Neural cell (in vitro differentiated cells): ENCODE measurements around the gene IFT122. TPM values are rescaled to one million over a fixed set of nuclear protein-coding genes. Genes with fewer than 3 reads are reported as not detected.

Experiments used
- H2AFZ ChIP-seq: fragments of 200-600, 300-800 bp; sonication (generic), shearing (Covaris generic); 2 replicates; pipeline ENCODE4 v1.6.0; 2014; ENCODE audit warnings: low read depth, mild to moderate bottlenecking, antibody characterized with exemption, low read length, moderate library complexity
- H3F3A ChIP-seq: fragments of 200-600 bp; shearing (Covaris generic); 2 replicates; pipeline ENCODE4 v1.6.1; 2016; ENCODE audit warnings: mild to moderate bottlenecking, moderate library complexity, mixed read lengths, antibody characterized with exemption, low read length; ENCODE audit not compliant: insufficient read depth, poor library complexity, severe bottlenecking
- H3K27ac ChIP-seq: fragments of 200-600, 300-800 bp; sonication (generic), shearing (Covaris generic); 2 replicates; pipeline ENCODE4 v1.5.1; 2014; ENCODE audit warnings: mild to moderate bottlenecking, low read length, moderate library complexity
- H3K27me3 ChIP-seq: fragments of 300-800, 200-600 bp; sonication (generic), shearing (Covaris generic); 2 replicates; pipeline ENCODE4 v1.6.0; 2014; ENCODE audit warnings: mild to moderate bottlenecking, low read depth, low read length, moderate library complexity; ENCODE audit not compliant: insufficient read depth
- H3K36me3 ChIP-seq: fragments of 300-800, 200-600 bp; sonication (generic), shearing (Covaris generic); 2 replicates; pipeline ENCODE4 v1.5.1; 2014; ENCODE audit warnings: mild to moderate bottlenecking, antibody characterized with exemption, low read length, moderate library complexity; ENCODE audit not compliant: insufficient read depth
- H3K4me2 ChIP-seq: fragments of 300-800, 200-600 bp; sonication (generic), shearing (Covaris generic); 2 replicates; pipeline ENCODE4 v1.6.0; 2014; ENCODE audit warnings: mild to moderate bottlenecking, low read length
- H3K4me3 ChIP-seq: fragments of 300-800, 200-600 bp; sonication (generic), shearing (Covaris generic); 2 replicates; pipeline ENCODE4 v1.5.1; 2014; ENCODE audit warnings: mild to moderate bottlenecking, low read length, moderate library complexity
- H3K79me2 ChIP-seq: fragments of 200-600 bp; shearing (Covaris generic); replicated peaks from 2 replicates; pipeline ENCODE4 v1.6.0; 2014; ENCODE audit warnings: mild to moderate bottlenecking, low read length, moderate library complexity; ENCODE audit not compliant: insufficient read depth
- H3K9ac ChIP-seq: fragments of 300-800, 200-600 bp; sonication (generic), shearing (Covaris generic); 2 replicates; pipeline ENCODE4 v1.6.1; 2016; ENCODE audit warnings: mild to moderate bottlenecking, low read length, mixed read lengths
- H3K9me2 ChIP-seq: fragments of 200-600 bp; shearing (Covaris generic); 2 replicates; pipeline ENCODE4 v1.6.1; 2016; ENCODE audit warnings: mild to moderate bottlenecking, low read length, mixed read lengths; ENCODE audit not compliant: insufficient read depth
- H3K9me3 ChIP-seq: fragments of 200-600, 300-800 bp; sonication (generic), shearing (Covaris generic); 2 replicates; pipeline ENCODE4 v1.6.1; 2016; ENCODE audit warnings: mild to moderate bottlenecking, mixed run types, low read length, moderate library complexity, mixed read lengths
- H4K20me1 ChIP-seq: fragments of 200-600 bp; shearing (Covaris generic); 2 replicates; pipeline ENCODE4 v1.6.1; 2016; ENCODE audit warnings: mild to moderate bottlenecking, mixed run types; ENCODE audit not compliant: insufficient read depth
- CTCF ChIP-seq: fragments of 450-650 bp; IDR thresholded peaks from 2 replicates; pipeline ENCODE4 v1.5.1; 2014; ENCODE audit warnings: antibody characterized with exemption, mild to moderate bottlenecking, moderate library complexity; ENCODE audit not compliant: poor library complexity, severe bottlenecking
- EP300 ChIP-seq: fragments of 450-650 bp; conservative IDR thresholded peaks from 2 replicates; pipeline ENCODE4 v1.6.1; 2014; ENCODE audit warnings: antibody characterized with exemption, mild to moderate bottlenecking, moderate library complexity; ENCODE audit not compliant: poor library complexity, severe bottlenecking
- EZH2 ChIP-seq: fragments of 200-600, 300-800 bp; shearing (Covaris generic), sonication (generic); IDR thresholded peaks from 2 replicates; pipeline ENCODE4 v1.6.1; 2014; ENCODE audit warnings: antibody characterized with exemption, low read length, borderline replicate concordance, mild to moderate bottlenecking; ENCODE audit not compliant: insufficient read depth, poor library complexity, severe bottlenecking
- MXI1 ChIP-seq: fragments of 450-650 bp; conservative IDR thresholded peaks from 2 replicates; pipeline ENCODE4 v1.6.1; 2014; ENCODE audit warnings: antibody characterized with exemption, mild to moderate bottlenecking; ENCODE audit not compliant: poor library complexity, severe bottlenecking
- POLR2AphosphoS5 ChIP-seq: IDR thresholded peaks from 2 replicates; pipeline ENCODE4 v1.6.1; 2012
- RAD21 ChIP-seq: fragments of 450-650 bp; conservative IDR thresholded peaks from 2 replicates; pipeline ENCODE4 v1.6.1; 2014; ENCODE audit warnings: antibody characterized with exemption, mild to moderate bottlenecking, moderate library complexity
- REST ChIP-seq: IDR thresholded peaks from 2 replicates; pipeline ENCODE4 v1.6.1; 2012; ENCODE audit warnings: borderline replicate concordance
- SMC3 ChIP-seq: fragments of 450-650 bp; conservative IDR thresholded peaks from 2 replicates; pipeline ENCODE4 v1.6.1; 2014; ENCODE audit warnings: antibody characterized with exemption, mild to moderate bottlenecking, moderate library complexity; ENCODE audit not compliant: poor library complexity
- TAF1 ChIP-seq: IDR thresholded peaks from 2 replicates; pipeline ENCODE4 v1.6.1; 2012; ENCODE audit warnings: low read depth
- polyA plus RNA-seq: library from polyadenylated mRNA; depleted of rRNA; stranded (reverse); fragments of >200 nt; gene quantifications from 2 replicates; pipeline ENCODE4 v1.2.3, GENCODE V29; 2014

IFT122 gene
- polyA plus RNA-seq, 1 donor from 2014 or later: 28.3 TPM

GRCh38 chr3:129421236-129421883 is 18.7 kb upstream of the IFT122 start:
- no peaks in the 10 kb centered on the region for H3K9me3 ChIP-seq
- H3F3A ChIP-seq: no peaks in the 10 kb centered on the region
- H3K4me3 ChIP-seq: no peak overlapping the region
- no peak overlapping the region for H2AFZ ChIP-seq
- no peaks in the 10 kb centered on the region for H3K36me3 ChIP-seq
- no peaks in the 10 kb centered on the region for H3K27me3 ChIP-seq
- H3K9ac ChIP-seq: no peak overlapping the region
- H3K9me2 ChIP-seq: no peaks in the 10 kb centered on the region
- no peaks in the 10 kb centered on the region for H3K79me2 ChIP-seq
- H3K27ac ChIP-seq: no peak overlapping the region
- TF ChIP-seq REST (no peak), POLR2AphosphoS5 (no peak), EP300 (no peak), MXI1 (no peak), EZH2 (no peak), CTCF (no peak), RAD21 (no peak), SMC3 (no peak), TAF1 (no peak)
- H4K20me1 ChIP-seq: no peaks in the 10 kb centered on the region
- H3K4me2 ChIP-seq: no peak overlapping the region

- no peak overlapping the region for H3K4me2 ChIP-seq
- TF ChIP-seq EZH2: no peak
- TF ChIP-seq SMC3: no peak
- no peak for TF ChIP-seq REST
- no peak for TF ChIP-seq RAD21
- no peak for TF ChIP-seq CTCF
- no peak for TF ChIP-seq EP300
- no peak overlapping the region for H3K4me3 ChIP-seq
- H2AFZ ChIP-seq: no peak overlapping the region
- H3K9me2 ChIP-seq: no peaks in the 10 kb centered on the region
- no peaks in the 10 kb centered on the region for H3K27me3 ChIP-seq
- no peak overlapping the region for H3K27ac ChIP-seq
- no peaks in the 10 kb centered on the region for H3K9me3 ChIP-seq
- no peaks in the 10 kb centered on the region for H3K79me2 ChIP-seq
- no peaks in the 10 kb centered on the region for H3F3A ChIP-seq
- no peak overlapping the region for H3K9ac ChIP-seq
- H3K36me3 ChIP-seq: no peaks in the 10 kb centered on the region
- H4K20me1 ChIP-seq: no peaks in the 10 kb centered on the region
These were observed 17.9 kb upstream of the IFT122 start for GRCh38 chr3:129421988-129422745.
